Measurements from ENCODE around the gene CABP5.

Gene CABP5

GRCh38 chr19:47994209-47994802 lies 49.6 kb downstream of the CABP5 start, which contains the start of gene ELSPBP1:
TSS of gene ELSPBP1 (plus strand) at chr19:47994632. CDS start at chr19:48008668, 14,036 bp downstream.
- DNase-seq (ENCODE audit: low read depth, low spot score), result no peak
- no peak within 1 kb of the TSS for H3K4me3 ChIP-seq (ENCODE audit: low read depth, low read length)
- in situ Hi-C loops (cut with HindIII; ENCODE audit: low sequenced_read_pairs), result no loop called here
- TF ChIP-seq, protein P1, sequence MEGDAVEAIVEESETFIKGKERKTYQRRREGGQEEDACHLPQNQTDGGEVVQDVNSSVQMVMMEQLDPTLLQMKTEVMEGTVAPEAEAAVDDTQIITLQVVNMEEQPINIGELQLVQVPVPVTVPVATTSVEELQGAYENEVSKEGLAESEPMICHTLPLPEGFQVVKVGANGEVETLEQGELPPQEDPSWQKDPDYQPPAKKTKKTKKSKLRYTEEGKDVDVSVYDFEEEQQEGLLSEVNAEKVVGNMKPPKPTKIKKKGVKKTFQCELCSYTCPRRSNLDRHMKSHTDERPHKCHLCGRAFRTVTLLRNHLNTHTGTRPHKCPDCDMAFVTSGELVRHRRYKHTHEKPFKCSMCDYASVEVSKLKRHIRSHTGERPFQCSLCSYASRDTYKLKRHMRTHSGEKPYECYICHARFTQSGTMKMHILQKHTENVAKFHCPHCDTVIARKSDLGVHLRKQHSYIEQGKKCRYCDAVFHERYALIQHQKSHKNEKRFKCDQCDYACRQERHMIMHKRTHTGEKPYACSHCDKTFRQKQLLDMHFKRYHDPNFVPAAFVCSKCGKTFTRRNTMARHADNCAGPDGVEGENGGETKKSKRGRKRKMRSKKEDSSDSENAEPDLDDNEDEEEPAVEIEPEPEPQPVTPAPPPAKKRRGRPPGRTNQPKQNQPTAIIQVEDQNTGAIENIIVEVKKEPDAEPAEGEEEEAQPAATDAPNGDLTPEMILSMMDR (IDR thresholded peaks at IDR 0.05; ENCODE audit: low read depth, low read length), result no peak

DNA sequence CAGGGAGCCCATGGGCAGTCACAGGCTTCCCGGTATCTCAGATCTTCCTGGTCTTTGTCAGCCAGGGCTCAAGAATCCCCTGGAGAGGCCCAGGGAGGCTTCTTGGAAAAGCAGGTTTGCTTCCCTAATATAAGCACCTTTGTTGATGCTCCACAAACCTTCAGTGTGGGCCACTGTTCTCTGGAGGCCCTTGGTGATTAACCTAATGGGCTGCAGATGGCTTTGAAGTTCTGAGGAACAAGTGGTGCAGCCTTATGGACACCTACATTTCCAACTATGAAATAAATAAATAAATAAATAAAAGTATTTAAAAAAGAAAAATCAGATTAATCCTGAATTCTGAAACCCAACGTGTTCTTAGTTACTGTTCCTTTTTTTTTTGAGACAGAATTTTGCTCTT lies 51.8 kb downstream of the CABP5 start, which contains the start of gene BSPH1:
Gene BSPH1, minus strand, starts transcription at position 101 of the 400 bp plus-strand sequence. Its CDS starts 89 bp downstream, at position 12.
- no peak for DNase-seq (ENCODE audit: low read depth, low spot score)
- in situ Hi-C loops (cut with HindIII; ENCODE audit: low sequenced_read_pairs), result no loop called here
- H3K4me3 ChIP-seq (ENCODE audit: low read depth, low read length), result no peak within 1 kb of the TSS
- TF ChIP-seq, protein P1 (IDR thresholded peaks at IDR 0.05; ENCODE audit: low read depth, low read length), result no peak

- in situ Hi-C loops (cut with HindIII; ENCODE audit: low sequenced_read_pairs), result no loop called here
- TF ChIP-seq, protein P1 (IDR thresholded peaks at IDR 0.05; ENCODE audit: low read depth, low read length), result no peak
- no peak for DNase-seq (ENCODE audit: low read depth, low spot score)
- no peak overlapping the region for H3K4me3 ChIP-seq (ENCODE audit: low read depth, low read length)
These were observed 52.6 kb downstream of the CABP5 start for GRCh38 chr19:47991191-47991808.

Measured in astrocyte of the spinal cord (primary cell).